ENCODE results near the gene ZNHIT6. TPM values are rescaled to one million over a fixed set of nuclear protein-coding genes. Genes with fewer than 3 reads are reported as not detected.

The ZNHIT6 gene
- total RNA-seq, 1 donor from 2014 or later: 12.0 TPM

DNA sequence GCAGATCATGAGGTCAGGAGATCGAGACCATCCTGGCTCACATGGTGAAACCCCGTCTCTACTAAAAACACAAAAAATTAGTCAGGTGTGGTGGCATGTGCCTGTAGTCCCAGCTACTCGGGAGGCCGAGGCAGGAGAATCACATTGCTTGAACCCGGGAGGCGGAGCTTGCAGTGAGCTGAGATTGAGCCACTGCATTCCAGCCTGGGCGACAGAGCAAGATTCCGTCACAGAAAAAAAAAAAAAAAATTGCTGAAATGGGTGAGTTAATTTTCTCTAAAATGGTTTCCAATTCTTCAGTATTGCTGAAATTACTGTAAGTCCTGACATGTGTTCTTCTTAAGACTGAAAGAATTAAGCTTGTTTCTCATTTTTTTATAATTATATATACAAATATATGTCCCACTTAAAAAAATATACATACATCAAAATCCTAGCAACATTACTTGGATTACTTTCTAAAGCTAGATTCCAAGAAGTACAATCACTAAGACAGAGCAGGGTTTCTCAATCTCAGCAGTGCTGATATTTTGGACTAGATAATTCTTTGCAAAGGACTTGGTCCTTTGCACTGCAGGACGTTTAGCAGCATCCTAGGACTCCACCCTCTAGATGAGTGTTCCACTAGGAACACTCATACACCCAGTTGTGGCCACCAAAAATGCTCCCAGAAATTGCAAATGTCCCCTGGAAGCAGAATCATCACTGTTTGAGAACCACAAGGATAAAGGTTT lies 24.8 kb downstream of the ZNHIT6 start:
- DNase-seq (ENCODE audit: extremely low spot score in 2 of 2): no peak
- H3K27me3 ChIP-seq: no peaks in the 10 kb centered on the region
- TF ChIP-seq, protein P1, sequence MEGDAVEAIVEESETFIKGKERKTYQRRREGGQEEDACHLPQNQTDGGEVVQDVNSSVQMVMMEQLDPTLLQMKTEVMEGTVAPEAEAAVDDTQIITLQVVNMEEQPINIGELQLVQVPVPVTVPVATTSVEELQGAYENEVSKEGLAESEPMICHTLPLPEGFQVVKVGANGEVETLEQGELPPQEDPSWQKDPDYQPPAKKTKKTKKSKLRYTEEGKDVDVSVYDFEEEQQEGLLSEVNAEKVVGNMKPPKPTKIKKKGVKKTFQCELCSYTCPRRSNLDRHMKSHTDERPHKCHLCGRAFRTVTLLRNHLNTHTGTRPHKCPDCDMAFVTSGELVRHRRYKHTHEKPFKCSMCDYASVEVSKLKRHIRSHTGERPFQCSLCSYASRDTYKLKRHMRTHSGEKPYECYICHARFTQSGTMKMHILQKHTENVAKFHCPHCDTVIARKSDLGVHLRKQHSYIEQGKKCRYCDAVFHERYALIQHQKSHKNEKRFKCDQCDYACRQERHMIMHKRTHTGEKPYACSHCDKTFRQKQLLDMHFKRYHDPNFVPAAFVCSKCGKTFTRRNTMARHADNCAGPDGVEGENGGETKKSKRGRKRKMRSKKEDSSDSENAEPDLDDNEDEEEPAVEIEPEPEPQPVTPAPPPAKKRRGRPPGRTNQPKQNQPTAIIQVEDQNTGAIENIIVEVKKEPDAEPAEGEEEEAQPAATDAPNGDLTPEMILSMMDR (IDR thresholded peaks at IDR 0.05): no peak
- TF ChIP-seq POLR2AphosphoS5 (IDR thresholded peaks at IDR 0.05; ENCODE audit: insufficient read depth in 1 of 2, low read depth in 1 of 2) (no peak), POLR2A (IDR thresholded peaks at IDR 0.05) (no peak)
- H3K4me1 ChIP-seq: no peaks in the 10 kb centered on the region
- peaks cover 0 to 13% of the 10 kb centered on the region in 2 donors for H3K36me3 ChIP-seq
- H3K9me3 ChIP-seq: no peaks in the 10 kb centered on the region
- intact Hi-C loops (cut with DNase I): loop anchor here (10.0 kb wide), 1 partner anchor 179 kb away; no protein-coding TSS in a partner anchor
- H3K27ac ChIP-seq: no peak overlapping the region
- no peak overlapping the region for H3K4me3 ChIP-seq

DNA sequence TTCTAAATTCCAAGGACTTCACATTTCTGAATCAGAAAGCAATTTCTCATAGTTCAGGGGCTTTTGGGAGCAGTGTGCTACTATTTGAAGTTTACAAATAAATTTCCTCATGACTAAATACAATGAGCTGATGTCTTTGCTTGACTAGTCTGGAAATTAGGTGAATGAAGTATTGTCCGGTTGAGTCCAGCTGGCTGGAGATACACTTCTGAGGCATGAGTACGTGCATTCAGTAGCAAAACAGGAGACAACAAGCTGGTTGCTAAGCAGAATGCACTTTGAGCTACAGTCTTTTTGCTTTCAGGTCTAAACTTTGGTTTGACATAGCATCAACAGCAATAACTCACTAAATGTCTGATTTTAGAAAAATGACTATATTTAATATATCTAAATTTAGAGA lies 27.1 kb downstream of the ZNHIT6 start:
- intact Hi-C loops (cut with DNase I): loop anchor here (10.0 kb wide), 1 partner anchor 176 kb away; no protein-coding TSS in a partner anchor
- H3K4me3 ChIP-seq: no peak overlapping the region
- no peak overlapping the region for H3K27ac ChIP-seq
- no peaks in the 10 kb centered on the region for H3K9me3 ChIP-seq
- TF ChIP-seq POLR2AphosphoS5 (IDR thresholded peaks at IDR 0.05; ENCODE audit: insufficient read depth in 1 of 2, low read depth in 1 of 2) (no peak), POLR2A (IDR thresholded peaks at IDR 0.05) (no peak)
- TF ChIP-seq, protein P1 (IDR thresholded peaks at IDR 0.05): no peak
- H3K27me3 ChIP-seq: no peaks in the 10 kb centered on the region
- H3K4me1 ChIP-seq: no peaks in the 10 kb centered on the region
- H3K36me3 ChIP-seq: peaks cover 0 to 23% of the 10 kb centered on the region in 2 donors
- DNase-seq (ENCODE audit: extremely low spot score in 2 of 2): no peak

DNA sequence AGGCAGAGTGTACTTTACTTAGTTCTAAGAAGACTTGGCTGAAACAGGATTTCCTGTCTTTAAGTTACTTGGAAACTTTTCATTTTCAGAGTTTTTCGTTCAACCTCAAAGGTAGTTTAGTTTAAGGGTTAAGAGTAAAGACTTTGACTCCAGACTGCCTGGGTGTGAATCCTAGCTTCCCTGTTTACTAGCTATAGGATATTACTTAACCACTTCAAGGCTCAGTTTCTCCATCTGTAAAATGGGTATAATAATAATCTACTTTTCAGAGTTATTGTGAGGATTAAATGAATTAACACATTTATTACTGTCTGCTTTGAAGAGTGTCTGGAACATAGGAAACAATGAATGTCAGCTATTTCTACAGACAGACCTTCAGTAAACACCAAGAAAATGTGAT lies 30.0 kb downstream of the ZNHIT6 start:
- H3K4me1 ChIP-seq: no peaks in the 10 kb centered on the region
- no peaks in the 10 kb centered on the region for H3K27me3 ChIP-seq
- H3K27ac ChIP-seq: no peak overlapping the region
- H3K9me3 ChIP-seq: no peaks in the 10 kb centered on the region
- H3K4me3 ChIP-seq: no peak overlapping the region
- TF ChIP-seq POLR2AphosphoS5 (IDR thresholded peaks at IDR 0.05; ENCODE audit: insufficient read depth in 1 of 2, low read depth in 1 of 2) (no peak), POLR2A (IDR thresholded peaks at IDR 0.05) (no peak)
- TF ChIP-seq, protein P1 (IDR thresholded peaks at IDR 0.05): no peak
- DNase-seq (ENCODE audit: extremely low spot score in 2 of 2): no peak
- H3K36me3 ChIP-seq: peaks cover 0 to 34% of the 10 kb centered on the region in 2 donors
- intact Hi-C loops (cut with DNase I): no loop called here

DNA sequence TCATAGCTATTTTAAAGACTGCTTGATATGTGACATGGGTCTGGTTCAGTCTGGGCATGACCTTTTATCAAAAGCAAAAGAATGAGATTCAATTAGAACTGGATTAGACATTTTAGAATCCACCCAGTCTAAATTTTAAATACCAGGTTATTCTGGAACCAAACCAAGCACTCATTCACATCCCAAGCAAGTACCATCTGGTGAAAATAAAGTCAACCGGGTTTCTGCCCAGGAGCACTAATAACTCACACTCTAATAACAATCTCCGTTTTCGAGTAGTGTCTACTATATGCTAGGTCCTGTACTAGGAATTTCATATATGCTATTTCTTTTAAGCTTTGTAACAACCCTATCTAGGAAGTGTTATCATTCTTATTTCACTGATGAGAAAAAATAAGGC lies 30.6 kb downstream of the ZNHIT6 start:
- intact Hi-C loops (cut with DNase I): no loop called here
- Histone ChIP-seq H3K4me3 (no peak overlapping the region), H3K27ac (no peak overlapping the region), H3K9me3 (no peaks in the 10 kb centered on the region), H3K36me3 (peaks cover 0 to 34% of the 10 kb centered on the region in 2 donors), H3K27me3 (no peaks in the 10 kb centered on the region), H3K4me1 (no peaks in the 10 kb centered on the region)
- TF ChIP-seq POLR2AphosphoS5 (IDR thresholded peaks at IDR 0.05; ENCODE audit: insufficient read depth in 1 of 2, low read depth in 1 of 2) (no peak), POLR2A (IDR thresholded peaks at IDR 0.05) (no peak)
- TF ChIP-seq, protein P1 (IDR thresholded peaks at IDR 0.05): no peak
- DNase-seq (ENCODE audit: extremely low spot score in 2 of 2): no peak

DNA sequence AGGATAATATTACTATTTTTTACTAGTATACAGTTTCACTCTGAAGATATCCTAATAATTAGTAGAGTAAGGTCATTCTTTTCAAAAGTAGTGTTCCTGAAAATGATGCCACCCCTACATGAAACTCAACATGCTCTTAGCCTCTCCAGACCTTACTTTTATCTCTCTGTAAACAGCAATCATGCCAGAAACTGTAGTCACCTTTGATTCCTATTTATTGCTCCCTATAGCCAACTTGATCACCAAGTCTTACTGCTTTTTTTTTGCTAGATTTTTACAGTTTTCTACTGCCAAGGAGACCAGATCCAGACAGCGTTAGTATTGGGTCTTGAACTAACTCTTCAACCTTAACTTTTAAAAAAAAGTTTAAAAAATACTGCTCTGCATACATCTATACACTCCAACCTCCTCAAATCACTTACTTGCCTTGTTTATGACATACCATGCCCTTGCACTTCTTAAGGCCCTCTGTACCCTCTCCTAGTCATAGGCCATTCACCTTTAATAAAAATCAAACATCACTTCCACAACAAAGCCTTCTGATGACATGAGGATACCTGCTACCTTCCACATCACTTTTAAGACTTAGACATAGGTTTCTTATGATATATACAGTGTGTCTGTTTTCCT lies 36.1 kb downstream of the ZNHIT6 start:
- no peak overlapping the region for H3K4me3 ChIP-seq

More for the DNA sequence above, 36.1 kb downstream of the ZNHIT6 start:
- DNase-seq (ENCODE audit: extremely low spot score in 2 of 2): no peak
- TF ChIP-seq POLR2AphosphoS5 (IDR thresholded peaks at IDR 0.05; ENCODE audit: insufficient read depth in 1 of 2, low read depth in 1 of 2) (no peak), POLR2A (IDR thresholded peaks at IDR 0.05) (no peak)
- TF ChIP-seq, protein P1 (IDR thresholded peaks at IDR 0.05): no peak
- H3K4me1 ChIP-seq: no peaks in the 10 kb centered on the region
- no peak overlapping the region for H3K27ac ChIP-seq
- no peaks in the 10 kb centered on the region for H3K27me3 ChIP-seq
- no peaks in the 10 kb centered on the region for H3K9me3 ChIP-seq
- H3K36me3 ChIP-seq: peaks cover 0 to 10% of the 10 kb centered on the region in 2 donors
- intact Hi-C loops (cut with DNase I): no loop called here

All from vagina (tissue), 2 donors.